Measurements from ENCODE around the gene ZNF337. TPM values are rescaled to one million over a fixed set of nuclear protein-coding genes. Genes with fewer than 3 reads are reported as not detected.

Gene ZNF337
- total and polyA plus RNA-seq, 2 of the 13 experiments (the other 11 are each of a cell fraction or from before 2014, with no cell fraction given), result 17.0 to 19.6 TPM

- TF ChIP-seq ARID5B (CRISPR knock-in tag; IDR thresholded peaks at IDR 0.05) (0 out of 2 replicates have a peak, but pooled peaks have one; percentile 44), BCLAF1 (IDR thresholded peaks at IDR 0.05) (no peak), EED (CRISPR knock-in tag; IDR thresholded peaks at IDR 0.05) (no peak), SRSF9 (IDR thresholded peaks at IDR 0.05; ENCODE audit: borderline replicate concordance, insufficient read depth, low read depth, low read length, poor library complexity, severe bottlenecking) (no peak), TOPORS (CRISPR knock-in tag; IDR thresholded peaks at IDR 0.05) (no peak), MZF1 (CRISPR knock-in tag; IDR thresholded peaks at IDR 0.05; ENCODE audit: borderline replicate concordance) (no peak), KDM2A (CRISPR knock-in tag; IDR thresholded peaks at IDR 0.05; ENCODE audit: borderline replicate concordance, low read depth) (no peak), MED8 (CRISPR knock-in tag; IDR thresholded peaks at IDR 0.05; ENCODE audit: insufficient replicate concordance) (no peak), ZNF572 (CRISPR knock-in tag; IDR thresholded peaks at IDR 0.05) (0 out of 2 replicates have a peak, but pooled peaks have one; percentile 64), CHD2 (IDR thresholded peaks at IDR 0.05; ENCODE audit: low read depth, low read length) (no peak), GABPA (IDR thresholded peaks at IDR 0.05; ENCODE audit: low read depth, low read length) (no peak), GABPA (CRISPR knock-in tag; IDR thresholded peaks at IDR 0.05; ENCODE audit: low read depth) (no peak), SETDB1 (CRISPR knock-in tag; IDR thresholded peaks at IDR 0.05; ENCODE audit: borderline replicate concordance) (no peak), ZNF713 (CRISPR knock-in tag; IDR thresholded peaks at IDR 0.05) (no peak), PAF1 (CRISPR knock-in tag; IDR thresholded peaks at IDR 0.05) (no peak), ZNF616 (CRISPR knock-in tag; IDR thresholded peaks at IDR 0.05; ENCODE audit: low read depth) (no peak), ZBTB8A (CRISPR knock-in tag; IDR thresholded peaks at IDR 0.05; ENCODE audit: borderline replicate concordance, low read depth) (no peak), ZNF3 (CRISPR knock-in tag; IDR thresholded peaks at IDR 0.05) (no peak), SMC3 (IDR thresholded peaks at IDR 0.05; ENCODE audit: low read length) (no peak; the same call in 1 of the 2 replicates), ZSCAN12 (CRISPR knock-in tag; IDR thresholded peaks at IDR 0.05) (no peak)
- TF ChIP-seq, protein P1, sequence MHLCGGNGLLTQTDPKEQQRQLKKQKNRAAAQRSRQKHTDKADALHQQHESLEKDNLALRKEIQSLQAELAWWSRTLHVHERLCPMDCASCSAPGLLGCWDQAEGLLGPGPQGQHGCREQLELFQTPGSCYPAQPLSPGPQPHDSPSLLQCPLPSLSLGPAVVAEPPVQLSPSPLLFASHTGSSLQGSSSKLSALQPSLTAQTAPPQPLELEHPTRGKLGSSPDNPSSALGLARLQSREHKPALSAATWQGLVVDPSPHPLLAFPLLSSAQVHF (CRISPR knock-in tag; IDR thresholded peaks at IDR 0.05), result no peak
- TF ChIP-seq, protein P2, sequence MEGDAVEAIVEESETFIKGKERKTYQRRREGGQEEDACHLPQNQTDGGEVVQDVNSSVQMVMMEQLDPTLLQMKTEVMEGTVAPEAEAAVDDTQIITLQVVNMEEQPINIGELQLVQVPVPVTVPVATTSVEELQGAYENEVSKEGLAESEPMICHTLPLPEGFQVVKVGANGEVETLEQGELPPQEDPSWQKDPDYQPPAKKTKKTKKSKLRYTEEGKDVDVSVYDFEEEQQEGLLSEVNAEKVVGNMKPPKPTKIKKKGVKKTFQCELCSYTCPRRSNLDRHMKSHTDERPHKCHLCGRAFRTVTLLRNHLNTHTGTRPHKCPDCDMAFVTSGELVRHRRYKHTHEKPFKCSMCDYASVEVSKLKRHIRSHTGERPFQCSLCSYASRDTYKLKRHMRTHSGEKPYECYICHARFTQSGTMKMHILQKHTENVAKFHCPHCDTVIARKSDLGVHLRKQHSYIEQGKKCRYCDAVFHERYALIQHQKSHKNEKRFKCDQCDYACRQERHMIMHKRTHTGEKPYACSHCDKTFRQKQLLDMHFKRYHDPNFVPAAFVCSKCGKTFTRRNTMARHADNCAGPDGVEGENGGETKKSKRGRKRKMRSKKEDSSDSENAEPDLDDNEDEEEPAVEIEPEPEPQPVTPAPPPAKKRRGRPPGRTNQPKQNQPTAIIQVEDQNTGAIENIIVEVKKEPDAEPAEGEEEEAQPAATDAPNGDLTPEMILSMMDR (CRISPR knock-in tag; IDR thresholded peaks at IDR 0.05), result peak; percentile 25; the same call in 1 of the 2 replicates
Measured at GRCh38 chr20:25669826-25670422, 26.7 kb downstream of the ZNF337 start (continued).
